ENCODE measurements around the gene NCKAP1.

NCKAP1 gene

DNA sequence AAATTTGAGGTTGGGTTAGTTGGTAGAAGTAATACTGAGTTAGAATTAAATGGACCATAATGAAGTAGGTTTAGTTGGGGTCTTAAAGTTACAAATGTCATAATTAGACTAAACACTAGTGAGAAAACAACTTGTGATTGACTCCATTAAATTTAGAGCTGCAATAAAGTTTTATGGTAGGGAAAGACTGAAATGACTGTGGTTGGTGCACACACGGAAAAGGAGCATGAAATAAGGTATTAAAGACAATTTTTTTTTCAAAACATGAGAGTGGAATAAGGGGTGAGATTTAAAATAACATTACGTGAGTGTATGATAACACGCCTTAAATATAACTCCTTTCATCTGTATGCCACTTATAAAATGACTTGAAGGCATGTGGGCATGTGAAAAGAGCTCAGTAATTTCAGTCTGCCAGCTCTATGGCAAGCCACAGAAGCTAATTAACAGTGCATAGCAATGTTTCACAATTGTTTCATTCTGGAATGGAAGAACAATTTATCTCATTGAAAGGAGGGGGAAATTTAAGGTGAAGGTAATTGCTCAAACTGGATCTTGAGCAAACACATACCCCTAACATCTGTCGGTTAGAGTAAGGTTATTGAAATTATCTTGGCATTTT lies 173.2 kb downstream of the NCKAP1 start:
- in situ Hi-C loops (cut with HindIII; ENCODE audit: low pct_ligation_motif_present, low pct_unique_long_range_greater_than_20kb, low sequenced_read_pairs), result no loop called here
- no peak for DNase-seq

DNA sequence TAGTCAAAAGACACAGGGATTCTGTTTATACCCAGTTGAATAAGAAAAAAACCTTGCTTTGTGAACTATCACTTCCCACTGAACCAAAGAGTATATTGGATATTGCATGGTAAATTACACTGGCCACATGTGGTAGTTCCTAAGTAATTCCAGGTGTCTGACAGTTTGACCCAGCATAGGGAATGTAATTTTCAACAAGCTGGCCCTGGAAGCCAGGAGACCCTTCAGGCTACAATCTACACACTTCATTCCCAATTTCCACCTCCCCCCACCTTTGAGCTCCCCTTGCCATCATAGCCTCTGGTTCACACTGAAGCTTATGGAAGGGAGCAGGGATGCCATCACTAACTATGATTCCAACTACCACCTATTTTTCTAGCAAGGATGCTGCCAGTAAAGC lies 174.6 kb downstream of the NCKAP1 start:
- in situ Hi-C loops (cut with HindIII; ENCODE audit: low pct_ligation_motif_present, low pct_unique_long_range_greater_than_20kb, low sequenced_read_pairs), result no loop called here
- DNase-seq, result no peak

DNA sequence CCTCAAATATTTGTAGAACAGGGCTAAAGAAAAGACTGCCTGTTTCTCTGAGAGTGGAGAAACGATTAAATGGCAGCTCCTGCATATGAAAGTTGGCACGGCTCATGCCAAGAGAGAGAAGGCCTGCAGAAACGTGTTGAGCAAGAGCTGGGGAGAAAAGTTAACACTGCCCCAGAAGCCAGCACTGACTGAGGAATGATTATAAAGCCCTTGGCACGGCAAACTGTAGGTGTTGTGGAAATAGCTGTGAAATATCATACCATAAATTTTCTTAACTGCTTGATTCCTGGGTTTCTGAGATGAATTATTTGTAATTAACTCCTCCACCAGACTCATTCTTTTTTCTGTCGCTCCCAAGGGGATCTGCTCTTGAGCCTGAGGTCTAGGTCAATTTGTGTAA lies 176.2 kb downstream of the NCKAP1 start:
- DNase-seq, result no peak
- in situ Hi-C loops (cut with HindIII; ENCODE audit: low pct_ligation_motif_present, low pct_unique_long_range_greater_than_20kb, low sequenced_read_pairs), result no loop called here

DNA sequence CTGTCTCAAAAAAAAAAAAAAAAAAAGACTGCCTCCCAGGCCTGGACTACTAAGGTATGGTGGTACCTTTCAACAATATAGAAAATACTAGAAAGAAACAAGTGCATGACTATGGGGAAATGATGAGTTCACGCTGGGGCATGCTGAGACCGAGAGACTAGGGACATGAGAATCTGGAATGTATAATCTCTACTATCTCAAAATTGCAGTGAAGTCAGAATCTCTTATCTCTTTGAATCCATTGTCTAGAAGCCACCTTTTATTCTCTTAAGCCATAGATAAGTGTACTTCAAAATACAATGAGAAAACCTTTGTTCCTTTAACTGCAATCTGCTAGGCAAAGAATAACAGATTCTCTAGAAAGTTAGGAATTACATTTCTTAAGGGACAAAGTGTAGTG lies 177.4 kb downstream of the NCKAP1 start:
- DNase-seq, result no peak
- in situ Hi-C loops (cut with HindIII; ENCODE audit: low pct_ligation_motif_present, low pct_unique_long_range_greater_than_20kb, low sequenced_read_pairs), result no loop called here
